ENCODE measurements around the gene IFNL1. TPM values are rescaled to one million over a fixed set of nuclear protein-coding genes. Genes with fewer than 3 reads are reported as not detected.

Gene IFNL1
- total RNA-seq, 8 experiments from 2014 or later, result not detected

- no peak for ATAC-seq (replicated peaks in 6 of 8)
- H3K4me3 ChIP-seq, result peak overlapping the region; percentile 64 to 99 (median 91)
- H3K4me1 ChIP-seq (replicated peaks in 1 of 2), result peaks cover 11% of the 10 kb centered on the region in 2 donors
- in situ Hi-C loops (cut with MboI; ENCODE audit: low pct_unique_long_range_greater_than_20kb in 2 of 9, low sequenced_read_pairs in 9 of 9, unreplicated experiment in 9 of 9), result loop anchor here in 4 of 9 experiments (25.0 kb wide), 2 partner anchors 230 to 380 kb away; no protein-coding TSS in a partner anchor
- H3K27ac ChIP-seq, result peak overlapping the region; percentile 80 to 83
- 0% methylated on average over 1 of the region's 51 CpGs; no CpG with 5 or more reads in 9 of the 10 experiments for WGBS, 10 experiments
These were observed 46.6 kb downstream of the IFNL1 start for GRCh38 chr19:39342647-39343305.

DNA sequence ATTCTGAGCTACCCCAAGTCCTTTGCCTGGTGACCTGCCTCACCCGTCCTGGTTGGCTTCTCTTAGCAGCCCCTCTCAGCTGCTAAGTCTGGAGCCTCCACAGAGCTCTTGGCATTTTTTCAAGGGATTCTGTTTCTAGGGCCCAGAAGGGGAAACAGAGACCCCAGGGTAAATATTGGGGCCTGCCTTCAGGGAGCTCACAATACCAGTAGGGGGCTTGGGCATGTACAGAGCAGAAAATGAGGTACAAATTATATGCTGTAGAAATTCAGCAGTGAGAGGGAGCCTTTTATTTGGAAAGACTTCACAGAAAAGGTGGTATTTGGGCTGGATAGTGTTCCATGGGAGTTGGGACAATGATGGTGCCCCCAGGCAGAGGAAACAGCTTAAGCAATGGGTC is 49.7 kb downstream of the IFNL1 start:
- no peak for ATAC-seq (replicated peaks in 6 of 8)
- no peak overlapping the region for H3K27ac ChIP-seq
- in situ Hi-C loops (cut with MboI; ENCODE audit: low pct_unique_long_range_greater_than_20kb in 2 of 9, low sequenced_read_pairs in 9 of 9, unreplicated experiment in 9 of 9), result loop anchor here in 4 of 9 experiments (25.0 kb wide), 2 partner anchors 234 to 384 kb away; no protein-coding TSS in a partner anchor
- no peak overlapping the region for H3K4me3 ChIP-seq
- H3K4me1 ChIP-seq (replicated peaks in 1 of 2), result peaks cover 6 to 7% of the 10 kb centered on the region in 2 donors
- WGBS, 10 experiments, result 17 to 100% (median 85%) methylated on average over 1 of the region's 1 CpG; no CpG with 5 or more reads in 4 of the 10 experiments

DNA sequence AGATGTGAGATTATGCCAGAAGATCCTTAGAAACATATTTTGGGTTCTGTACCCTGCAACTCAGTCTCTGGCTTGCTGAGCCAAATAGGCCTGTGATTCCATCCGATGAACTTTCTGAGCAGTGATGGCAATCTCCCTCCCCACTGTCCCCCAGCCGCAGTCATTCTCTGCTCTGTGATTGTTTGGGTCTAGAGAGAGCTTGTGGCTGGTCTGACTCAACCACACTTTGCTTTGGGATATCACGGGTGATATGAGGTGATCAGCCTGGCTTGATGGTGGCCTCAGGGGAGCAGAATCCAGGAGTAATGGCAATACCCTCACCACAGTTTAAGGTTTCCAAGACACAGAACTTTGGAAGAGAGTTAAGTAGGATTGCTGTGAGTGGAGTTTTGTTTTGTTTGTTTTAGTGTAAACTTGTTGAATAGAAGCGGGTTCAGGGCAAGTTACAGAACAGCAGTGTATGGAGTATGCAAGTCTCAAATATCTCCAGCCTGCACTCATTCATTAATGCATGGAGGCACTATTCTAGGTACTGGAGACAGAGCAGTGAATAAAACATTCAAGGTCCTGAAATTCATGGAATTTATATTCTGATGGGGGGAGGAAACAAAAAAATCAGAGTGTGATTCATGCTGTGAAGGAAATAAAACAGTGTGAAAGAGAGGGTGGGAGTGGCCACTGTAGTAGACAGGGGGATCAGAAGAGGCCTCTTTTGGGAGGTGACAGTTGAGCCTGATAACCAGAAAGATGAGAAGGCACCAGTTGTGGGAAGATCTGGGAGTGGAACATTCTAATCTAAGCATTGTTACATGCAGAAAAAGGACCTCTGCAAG is 51.3 kb downstream of the IFNL1 start:
- no peak overlapping the region for H3K27ac ChIP-seq
- H3K4me1 ChIP-seq (replicated peaks in 1 of 2), result peaks cover 6 to 7% of the 10 kb centered on the region in 2 donors
- WGBS, 10 experiments, result 40 to 100% (median 77%) methylated on average over 1 to 4 of the region's 4 CpGs; no CpG with 5 or more reads in 2 of the 10 experiments
- in situ Hi-C loops (cut with MboI; ENCODE audit: low pct_unique_long_range_greater_than_20kb in 2 of 9, low sequenced_read_pairs in 9 of 9, unreplicated experiment in 9 of 9), result loop anchor here in 4 of 9 experiments (25.0 kb wide), 2 partner anchors 235 to 385 kb away; no protein-coding TSS in a partner anchor
- no peak overlapping the region for H3K4me3 ChIP-seq
- ATAC-seq (replicated peaks in 6 of 8), result peak in 3 of 8 experiments; percentile 63 to 83 (median 67)

Other genes with a start within 250 kb of the IFNL1 start
- under 1 TPM in 5 of 8 experiments, not detected in 3; 0.07 to 0.42 (median 0.15) TPM for gene ACP7, start 212.0 kb upstream of the IFNL1 start, total RNA-seq
- gene PAK4, start 170.6 kb upstream of the IFNL1 start, total RNA-seq, result 10 to 100 TPM in 5 of 8 experiments, 1 to 10 TPM in 3; 6.5 to 42.8 (median 11.9) TPM
- gene NCCRP1, start 99.4 kb upstream of the IFNL1 start, total RNA-seq, result under 1 TPM in 6 of 8 experiments, not detected in 2; 0.13 to 0.94 (median 0.24) TPM
- gene SYCN, start 92.1 kb upstream of the IFNL1 start, total RNA-seq, result not detected
- not detected for gene IFNL3, start 51.4 kb upstream of the IFNL1 start, total RNA-seq
- gene IFNL4, start 47.6 kb upstream of the IFNL1 start, total RNA-seq, result under 1 TPM in 3 of 8 experiments, not detected in 5; 0.14 to 0.19 (median 0.17) TPM
- not detected for gene IFNL2, start 28.0 kb upstream of the IFNL1 start, total RNA-seq
- gene LRFN1, start 24.5 kb downstream of the IFNL1 start, total RNA-seq, result 1 to 10 TPM in 7 of 8 experiments, under 1 TPM in 1; 0.41 to 6.6 (median 2.9) TPM
- gene GMFG, start 39.6 kb downstream of the IFNL1 start, total RNA-seq, result 1 to 10 TPM in 3 of 8 experiments, under 1 TPM in 3, not detected in 2; 0.55 to 1.5 (median 1.1) TPM
- 100 to 1,000 TPM in 2 of 8 experiments, 10 to 100 TPM in 6; 24.1 to 124 (median 64.9) TPM for gene SAMD4B, start 46.0 kb downstream of the IFNL1 start, total RNA-seq
- 10 to 100 TPM; 23.7 to 59.7 (median 37.0) TPM for gene PAF1, start 94.7 kb downstream of the IFNL1 start, total RNA-seq
- gene MED29, start 95.0 kb downstream of the IFNL1 start, total RNA-seq, result 10 to 100 TPM; 19.9 to 45.6 (median 26.2) TPM
- 10 to 100 TPM in 3 of 8 experiments, 1 to 10 TPM in 4, under 1 TPM in 1; 0.96 to 30.4 (median 6.6) TPM for gene ZFP36, start 110.4 kb downstream of the IFNL1 start, total RNA-seq
- 10 to 100 TPM in 6 of 8 experiments, 1 to 10 TPM in 2; 1.1 to 50.6 (median 13.2) TPM for gene PLEKHG2, start 116.3 kb downstream of the IFNL1 start, total RNA-seq
- gene RPS16, start 139.5 kb downstream of the IFNL1 start, total RNA-seq, result 1,000 to 10,000 TPM in 7 of 8 experiments, 100 to 1,000 TPM in 1; 781 to 3,131 (median 1,617) TPM
- 100 to 1,000 TPM in 1 of 8 experiments, 10 to 100 TPM in 7; 52.4 to 129 (median 76.3) TPM for gene SUPT5H, start 149.2 kb downstream of the IFNL1 start, total RNA-seq
- gene TIMM50, start 184.4 kb downstream of the IFNL1 start, total RNA-seq, result 100 to 1,000 TPM in 1 of 8 experiments, 10 to 100 TPM in 7; 46.0 to 104 (median 65.6) TPM
- gene DLL3, start 202.5 kb downstream of the IFNL1 start, total RNA-seq, result 10 to 100 TPM in 4 of 8 experiments, 1 to 10 TPM in 1, under 1 TPM in 3; 0.25 to 84.3 (median 8.1) TPM
- gene SELENOV, start 218.7 kb downstream of the IFNL1 start, total RNA-seq, result 1 to 10 TPM in 2 of 8 experiments, under 1 TPM in 4, not detected in 2; 0.27 to 1.9 (median 0.58) TPM
- 10 to 100 TPM in 4 of 8 experiments, 1 to 10 TPM in 4; 6.2 to 14.2 (median 10.4) TPM for gene EID2B, start 236.4 kb downstream of the IFNL1 start, total RNA-seq
- 10 to 100 TPM; 15.3 to 27.0 (median 18.6) TPM for gene EID2, start 243.8 kb downstream of the IFNL1 start, total RNA-seq

Data from motor neuron (in vitro differentiated cells).